GM08714 (cell line): ENCODE results near the gene RNF222.
"Not testable (repeated sequence)": the region's sequence is repeated elsewhere in the genome, so short reads cannot be mapped to it uniquely, and the experiment has no call there.

Experiments
- H3K4me3 ChIP-seq: fragments of 200-500 bp; sonication (Bioruptor generic); 2 replicates; pipeline ENCODE4 v1.5.1; 2014; ENCODE audit warnings: mild to moderate bottlenecking, low read length, inconsistent platforms
- ZNF274 ChIP-seq: IDR thresholded peaks from 2 replicates; pipeline ENCODE4 v1.6.1; 2012; ENCODE audit warnings: mild to moderate bottlenecking, low read depth, low read length

RNF222 gene

GRCh38 chr17:8377422-8377821 lies 20.2 kb downstream of the RNF222 start:
- no peak overlapping the region for H3K4me3 ChIP-seq
- no peak for TF ChIP-seq ZNF274

- H3K4me3 ChIP-seq = peak within 1 kb of the TSS; percentile 75
- TF ChIP-seq ZNF274 = no peak
Measured at GRCh38 chr17:8376271-8377067, 21.2 kb downstream of the RNF222 start, which contains the start of gene KRABD2. Gene KRABD2, minus strand, starts transcription at chr17:8376704.

- H3K4me3 ChIP-seq = peak overlapping the region; percentile 75
- TF ChIP-seq ZNF274 = no peak
Measured at GRCh38 chr17:8375738-8376259, 21.8 kb downstream of the RNF222 start.

- H3K4me3 ChIP-seq = not testable (repeated sequence)
Measured at GRCh38 chr17:8373856-8374255, 23.8 kb downstream of the RNF222 start.

GRCh38 chr17:8372422-8372821 lies 25.2 kb downstream of the RNF222 start:
- no peak for TF ChIP-seq ZNF274
- H3K4me3 ChIP-seq = no peak overlapping the region

- no peak for TF ChIP-seq ZNF274
- H3K4me3 ChIP-seq = no peak overlapping the region
Measured at GRCh38 chr17:8371786-8372185, 25.8 kb downstream of the RNF222 start.

GRCh38 chr17:8369944-8370343 lies 27.7 kb downstream of the RNF222 start:
- TF ChIP-seq ZNF274 = no peak
- no peak overlapping the region for H3K4me3 ChIP-seq

GRCh38 chr17:8368193-8368592 lies 29.4 kb downstream of the RNF222 start:
- H3K4me3 ChIP-seq = no peak overlapping the region
- no peak for TF ChIP-seq ZNF274

- TF ChIP-seq ZNF274 = no peak
- H3K4me3 ChIP-seq = no peak overlapping the region
Measured at GRCh38 chr17:8366231-8366630, 31.4 kb downstream of the RNF222 start.

- TF ChIP-seq ZNF274 = no peak
- no peak overlapping the region for H3K4me3 ChIP-seq
Measured at GRCh38 chr17:8365143-8365542, 32.5 kb downstream of the RNF222 start.

- no peak for TF ChIP-seq ZNF274
- no peak overlapping the region for H3K4me3 ChIP-seq
Measured at GRCh38 chr17:8362651-8363332, 34.8 kb downstream of the RNF222 start.

- TF ChIP-seq ZNF274 = no peak
- no peak overlapping the region for H3K4me3 ChIP-seq
Measured at GRCh38 chr17:8360751-8361150, 36.9 kb downstream of the RNF222 start.

- no peak for TF ChIP-seq ZNF274
- no peak overlapping the region for H3K4me3 ChIP-seq
Measured at GRCh38 chr17:8360260-8360659, 37.4 kb downstream of the RNF222 start.

GRCh38 chr17:8359769-8360168 lies 37.9 kb downstream of the RNF222 start:
- no peak for TF ChIP-seq ZNF274
- H3K4me3 ChIP-seq = no peak overlapping the region

GRCh38 chr17:8357910-8358309 lies 39.7 kb downstream of the RNF222 start:
- TF ChIP-seq ZNF274 = no peak
- H3K4me3 ChIP-seq = no peak overlapping the region
